Activated CD8-positive, alpha-beta memory T cell treated with anti-CD3 and anti-CD28 coated beads for 36 hours (primary cell): Measurements from ENCODE around the gene ANKS4B. TPM values are rescaled to one million over a fixed set of nuclear protein-coding genes. Genes with fewer than 3 reads are reported as not detected.
"Not testable (repeated sequence)": the region's sequence is repeated elsewhere in the genome, so short reads cannot be mapped to it uniquely, and the experiment has no call there.

ENCODE experiments used
- CTCF ChIA-PET: fragments of 350-600 bp; sonication (Branson Sonifier 250); formaldehyde crosslinking; loops from one replicate; lab custom pipeline; 2021; ENCODE audit warnings: antibody characterized with exemption; lab: Charles Lee
- POLR2A ChIA-PET: fragments of 350-600 bp; sonication (Branson Sonifier 250); formaldehyde crosslinking; loops from one replicate; lab custom pipeline; 2021; ENCODE audit warnings: antibody characterized with exemption; lab: Charles Lee
- total RNA-seq, 2 experiments: library from RNA; stranded (reverse); gene quantifications; one replicate each; pipeline ENCODE4 v1.2.3, GENCODE V29; 2021

The ANKS4B gene
- total RNA-seq, 2 experiments from 2014 or later = not detected

DNA sequence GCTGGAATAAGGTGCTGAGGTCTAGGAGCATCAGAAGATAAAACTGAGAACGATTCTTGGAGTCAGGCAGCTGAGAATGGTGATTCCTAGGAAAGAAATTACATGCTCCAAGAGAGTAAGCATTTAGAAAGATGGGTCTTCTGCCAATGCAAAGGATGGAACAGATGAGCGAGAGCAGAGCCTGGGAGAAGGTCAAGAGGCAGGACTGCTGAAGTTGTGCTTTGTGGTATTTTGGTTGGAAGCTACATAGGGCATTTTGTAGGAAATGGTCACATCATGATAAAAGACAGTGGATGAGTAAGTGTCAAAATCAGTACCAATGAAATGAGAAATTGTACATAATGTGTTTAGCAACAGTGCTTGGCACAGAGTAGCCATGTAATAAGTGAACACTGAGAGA, 46.0 kb downstream of the ANKS4B start:
- POLR2A ChIA-PET = no interaction called here
- CTCF ChIA-PET = interaction anchor here (0.9 kb wide), 1 partner anchor 22 kb away, joined by 3 read pairs; no protein-coding TSS in a partner anchor

DNA sequence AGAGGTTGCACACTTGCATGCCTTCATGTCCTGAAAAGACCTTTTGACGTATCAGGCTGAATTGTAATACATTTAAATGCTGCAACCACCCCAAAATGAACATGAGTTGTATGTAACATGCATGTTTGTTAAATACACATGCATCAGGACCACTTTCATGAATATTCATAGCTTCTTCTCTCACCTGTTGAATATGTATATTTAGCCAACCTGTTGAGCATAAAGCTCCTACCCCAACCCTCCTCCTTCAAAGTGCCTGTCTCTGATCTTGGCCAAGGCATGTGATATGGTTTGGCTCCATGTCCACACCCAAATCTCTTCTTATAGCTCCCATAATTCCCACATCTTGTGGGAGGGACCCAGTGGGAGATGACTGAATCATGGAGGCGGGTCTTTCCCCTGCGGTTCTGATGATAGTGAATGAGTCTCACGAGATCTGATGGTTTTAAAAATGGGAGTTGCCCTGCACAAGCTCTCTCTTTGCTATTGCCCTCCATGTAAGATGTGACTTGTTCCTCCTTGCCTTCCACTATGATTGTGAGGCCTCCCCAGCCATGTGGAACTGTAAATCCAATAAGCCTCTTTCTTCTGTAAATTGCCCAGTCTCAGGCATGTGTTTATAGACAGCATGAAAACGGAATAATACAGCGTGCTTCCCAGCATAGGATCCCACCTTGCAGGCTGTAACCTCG, 48.3 kb downstream of the ANKS4B start:
- ChIA-PET POLR2A (no interaction called here), CTCF (no interaction called here)

DNA sequence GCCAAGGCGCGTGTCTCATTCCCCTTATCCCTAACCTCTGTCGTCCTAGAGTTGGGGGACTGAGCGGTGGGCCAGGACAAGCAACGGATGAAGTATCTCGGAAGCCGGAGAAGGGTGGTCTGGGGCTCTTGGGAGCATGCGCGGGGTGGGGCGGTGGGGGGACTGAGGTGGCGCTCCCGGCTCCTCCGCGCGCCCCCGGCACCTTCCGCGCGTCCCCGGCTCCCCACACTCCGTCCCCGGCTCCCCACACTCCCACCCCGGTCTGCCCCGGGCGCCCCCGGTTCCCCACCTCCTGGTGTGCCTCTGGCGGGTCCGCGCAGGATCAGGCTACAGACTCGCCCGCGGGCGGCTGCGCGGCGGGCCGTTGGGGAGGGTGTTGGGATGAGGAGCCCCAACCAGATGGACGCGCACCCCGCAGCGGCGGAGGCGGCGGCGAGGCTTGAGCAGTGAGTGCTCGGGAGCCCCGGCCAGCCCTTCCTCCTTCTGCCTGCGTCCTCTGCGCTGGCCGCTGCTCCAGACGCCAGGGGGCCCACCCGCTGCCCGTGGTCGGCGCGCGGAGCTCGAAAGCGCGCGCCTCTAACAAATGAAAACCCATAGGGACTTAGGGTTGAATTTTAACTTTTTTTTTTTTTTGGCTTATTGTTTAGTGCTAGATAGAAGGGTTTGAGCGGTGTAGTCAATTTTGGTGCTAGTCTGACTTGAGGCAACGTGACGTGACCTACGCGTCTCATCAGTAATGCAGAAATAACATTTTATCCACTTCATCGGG, 50.2 kb downstream of the ANKS4B start:
- ChIA-PET CTCF (interaction anchor here (0.8 kb wide), 1 partner anchor 434 kb away, joined by 3 read pairs; no protein-coding TSS in a partner anchor), POLR2A (no interaction called here)

DNA sequence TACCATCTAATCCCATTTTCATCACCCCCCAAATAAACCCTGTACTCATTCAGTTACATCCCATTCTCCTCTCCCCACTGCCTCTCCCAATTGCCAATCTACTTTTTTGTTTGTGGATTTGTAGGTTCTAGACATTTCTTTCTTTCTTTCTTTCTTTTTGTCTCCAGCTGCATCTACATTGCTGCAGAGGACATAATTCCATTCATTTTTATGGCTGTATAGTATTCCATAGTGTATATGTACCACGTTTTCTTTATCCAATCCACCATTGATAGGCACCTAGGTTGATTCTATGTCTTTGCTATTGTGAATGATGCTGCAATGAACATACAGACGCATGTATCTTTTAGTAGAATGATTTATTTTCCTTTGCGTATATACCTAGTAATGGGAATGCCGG, 50.9 kb downstream of the ANKS4B start:
- POLR2A ChIA-PET = no interaction called here
- CTCF ChIA-PET = no interaction called here

- ChIA-PET POLR2A (no interaction called here), CTCF (no interaction called here)
These were observed 51.8 kb downstream of the ANKS4B start for GRCh38 chr16:21285314-21285713.

- POLR2A ChIA-PET, CTCF ChIA-PET: not testable (repeated sequence)
These were observed 56.3 kb downstream of the ANKS4B start for GRCh38 chr16:21289789-21290188.

DNA sequence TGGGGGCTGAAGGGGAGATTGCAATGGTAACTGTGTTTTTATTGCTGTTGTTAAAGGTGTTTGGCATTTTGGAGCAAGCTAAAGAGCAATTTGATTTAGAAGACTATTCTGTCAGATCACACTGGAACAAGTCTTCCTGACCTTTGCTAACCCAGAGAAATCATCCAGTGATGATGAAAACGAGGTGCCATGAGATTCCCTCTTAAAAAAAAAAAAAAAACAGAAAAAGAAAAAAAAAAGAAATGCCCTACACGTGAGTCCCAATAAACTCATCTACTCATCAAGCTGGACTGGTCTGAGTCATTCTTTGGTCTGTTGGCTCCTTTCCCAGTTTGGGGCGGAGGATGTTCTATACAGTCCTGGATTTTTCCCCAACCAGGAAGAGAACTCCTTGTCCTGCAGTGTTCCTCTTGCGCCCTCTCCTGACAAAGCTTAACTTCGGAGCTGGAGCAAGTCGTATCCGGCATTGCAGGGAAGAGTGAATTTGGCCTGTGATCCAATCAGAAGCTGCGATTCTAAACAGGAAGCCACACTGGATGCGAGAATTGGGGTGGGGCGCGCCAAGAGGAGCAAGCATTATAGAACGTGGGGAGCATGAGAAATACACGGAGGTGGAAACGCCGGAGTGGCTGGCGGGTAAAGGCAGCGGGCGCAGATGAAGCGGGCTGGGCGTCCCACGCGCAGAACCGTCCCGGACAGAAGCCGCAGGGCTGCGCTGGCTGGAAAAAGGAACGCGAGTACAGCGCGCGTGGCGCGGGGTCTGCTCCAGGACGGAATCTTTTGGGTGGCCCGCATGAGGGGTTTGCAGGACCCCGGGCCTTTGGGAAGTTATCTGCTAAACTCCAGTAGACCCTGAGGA, 67.0 kb downstream of the ANKS4B start:
- ChIA-PET POLR2A (interaction anchor here (0.6 kb wide), 2 partner anchors 173 to 1086 kb away, joined by 5 to 8 read pairs; no protein-coding TSS in a partner anchor), CTCF (interaction anchor here (1.4 to 3.1 kb wide), 3 partner anchors 21 to 143 kb away, joined by 3 to 15 read pairs (median 4); partner anchors contain the start of gene LDAF1)

DNA sequence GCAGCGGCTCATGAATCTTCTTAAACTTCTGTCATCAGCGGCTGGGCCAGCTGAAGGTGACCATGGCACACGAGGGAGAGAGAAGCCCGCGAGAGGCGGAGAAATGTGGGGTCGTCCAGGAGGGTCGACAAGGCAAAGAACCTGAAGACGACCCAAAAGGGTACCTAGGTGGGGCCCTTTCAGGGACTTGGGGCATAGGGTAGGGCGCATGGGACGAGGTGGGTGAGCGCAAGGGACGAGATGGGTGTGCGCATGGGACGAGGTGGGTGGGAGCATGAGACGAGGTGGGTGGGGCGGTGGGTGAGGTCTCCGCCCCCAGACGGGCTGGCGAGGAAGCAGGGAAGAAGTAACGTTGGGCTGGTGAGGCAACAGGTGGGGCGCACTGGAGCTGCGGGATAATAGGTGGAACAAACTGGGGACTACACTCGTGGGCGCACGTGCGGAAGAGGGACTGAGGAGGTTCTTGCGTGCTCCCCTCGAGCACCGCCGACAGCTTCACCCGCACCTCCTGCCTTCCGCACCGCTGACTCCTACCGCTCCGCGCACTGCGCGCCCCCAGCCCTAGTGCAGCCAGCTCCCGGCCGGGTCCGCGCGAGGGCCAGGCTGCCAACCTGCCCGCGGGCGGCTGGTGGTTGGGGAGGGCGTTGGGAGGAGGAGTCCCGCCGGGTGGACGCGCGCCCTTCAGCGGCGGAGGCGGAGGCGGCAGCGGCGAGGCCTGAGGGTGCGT, 67.8 kb downstream of the ANKS4B start:
- ChIA-PET POLR2A (interaction anchor here (0.6 to 0.7 kb wide), 2 partner anchors 808 to 1086 kb away, joined by 3 to 8 read pairs; no protein-coding TSS in a partner anchor), CTCF (interaction anchor here (1.4 to 3.1 kb wide), 3 partner anchors 21 to 143 kb away, joined by 3 to 15 read pairs (median 4); partner anchors contain the start of gene LDAF1)

DNA sequence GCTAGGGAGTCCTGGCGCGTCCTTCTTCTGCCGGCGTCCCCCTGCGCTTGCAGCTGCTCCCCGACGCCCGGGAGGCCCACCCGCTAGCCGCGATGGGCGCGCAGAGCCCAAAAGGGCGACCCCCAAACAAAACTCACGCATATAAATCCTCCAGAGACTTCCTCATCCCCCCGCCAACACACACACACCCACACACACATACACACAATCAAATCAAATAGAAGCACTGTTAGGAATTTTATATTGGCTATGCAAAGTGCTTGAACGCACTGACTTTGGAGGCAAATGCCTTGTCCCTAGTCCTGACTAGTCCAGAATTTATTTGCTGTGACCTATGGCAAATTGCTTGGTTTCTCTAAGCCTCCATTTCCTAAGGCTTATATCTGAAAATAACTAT, 68.4 kb downstream of the ANKS4B start:
- ChIA-PET CTCF (interaction anchor here (1.5 to 3.1 kb wide), 2 partner anchors 22 to 144 kb away, joined by 3 to 15 read pairs; partner anchors contain the start of gene LDAF1), POLR2A (interaction anchor here (0.7 kb wide), 1 partner anchor 808 kb away, joined by 3 read pairs; no protein-coding TSS in a partner anchor)

DNA sequence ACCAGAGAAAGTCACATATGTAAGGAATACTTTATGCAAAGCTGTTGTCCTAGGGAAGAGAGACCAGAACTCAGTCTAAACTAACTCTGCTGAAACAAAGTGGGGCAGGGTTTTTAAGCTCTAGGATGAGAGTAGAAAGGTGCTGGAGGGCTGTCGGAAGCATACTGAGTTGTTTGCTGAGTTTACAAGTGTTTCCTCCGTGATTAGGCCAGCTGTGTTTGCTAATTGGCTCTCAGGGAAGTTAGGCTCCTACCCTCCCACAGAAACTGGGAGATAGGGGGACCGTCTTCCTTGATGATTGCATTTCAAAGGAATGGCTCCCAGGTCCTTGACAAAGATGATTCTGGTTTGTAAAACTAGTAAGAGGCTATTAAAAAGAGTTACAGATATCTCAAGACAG, 69.0 kb downstream of the ANKS4B start:
- CTCF ChIA-PET = interaction anchor here (3.1 kb wide), 1 partner anchor 144 kb away, joined by 15 read pairs; the partner anchor contains the start of gene LDAF1

DNA sequence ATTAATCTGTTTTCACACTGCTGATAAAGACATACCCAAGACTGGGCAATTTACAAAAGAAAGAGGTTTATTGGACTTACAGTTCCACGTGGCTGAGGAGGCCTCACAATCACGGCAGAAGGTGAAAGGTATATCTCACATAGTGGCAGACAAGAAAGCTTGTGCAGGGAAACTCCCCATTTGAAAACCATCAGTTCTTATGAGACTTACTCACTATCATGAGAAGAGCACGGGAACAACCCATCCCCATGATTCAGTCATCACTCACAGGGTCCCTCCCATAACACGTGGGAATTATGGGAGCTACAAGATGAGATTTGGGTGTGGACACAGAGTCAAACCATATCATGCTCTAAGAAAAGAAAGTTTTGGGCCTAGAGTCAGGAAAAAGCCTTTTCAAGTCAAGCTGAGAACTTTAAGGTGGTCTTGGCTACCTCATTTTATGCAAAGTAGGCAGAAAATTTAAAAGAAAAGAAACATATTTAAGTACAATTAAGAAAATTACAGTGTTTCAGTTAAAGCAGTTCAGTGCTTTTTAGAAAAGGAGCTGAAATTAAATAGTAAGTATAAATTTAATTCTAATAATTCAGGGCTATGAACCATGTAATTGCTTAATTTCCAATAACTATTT, 69.5 kb downstream of the ANKS4B start:
- ChIA-PET POLR2A (no interaction called here), CTCF (interaction anchor here (3.1 kb wide), 1 partner anchor 145 kb away, joined by 15 read pairs; the partner anchor contains the start of gene LDAF1)

More for the DNA sequence above, 69.0 kb downstream of the ANKS4B start:
- POLR2A ChIA-PET = no interaction called here

Other genes starting within 250 kb of the ANKS4B start
- gene DNAH3, start 82.9 kb upstream of the ANKS4B start, total RNA-seq = under 1 TPM; 0.02 TPM
- gene LDAF1, start 75.0 kb upstream of the ANKS4B start, total RNA-seq = 1 to 10 TPM; 7.9 to 9.3 TPM
- gene ZP2, start 22.1 kb upstream of the ANKS4B start, total RNA-seq = not detected
- gene CRYM, start 44.6 kb downstream of the ANKS4B start, total RNA-seq = not detected